CD14-positive monocyte (primary cell): Measurements from ENCODE around the gene SIK3. TPM values are rescaled to one million over a fixed set of nuclear protein-coding genes. Genes with fewer than 3 reads are reported as not detected.

Experiments
- DNase-seq, 3 donors: peaks; one replicate each; pipeline ENCODE4 v3.0.0-alpha.2; 2011 to 2022
- H2AFZ ChIP-seq: 2 replicates; pipeline ENCODE4 v1.6.0; 2012; ENCODE audit warnings: mild to moderate bottlenecking, low read depth, low read length, inconsistent platforms; ENCODE audit not compliant: insufficient read depth, poor library complexity, severe bottlenecking
- H3K27ac ChIP-seq, 2 donors: 1 replicate in 1 of 2; 2 replicates in 1 of 2; pipeline ENCODE4 v1.5.1; 2012 to 2013; ENCODE audit warnings: low read length in 2 of 2, control low read depth in 1 of 2, inconsistent platforms in 1 of 2, low read depth in 1 of 2, mild to moderate bottlenecking in 1 of 2
- H3K27me3 ChIP-seq, 2 donors: one replicate each; pipeline versions ENCODE4 v1.6.0 to v1.6.1; 2011 to 2013; ENCODE audit warnings: low read length in 2 of 2; ENCODE audit not compliant: control insufficient read depth in 2 of 2, insufficient read depth in 2 of 2
- H3K36me3 ChIP-seq, 2 donors: replicated peaks in 1 of 2; 1 replicate in 1 of 2; 2 replicates in 1 of 2; pipeline versions ENCODE4 v1.5.1 to v1.6.1; 2012 to 2013; ENCODE audit warnings: low read length in 2 of 2, control low read depth in 1 of 2, inconsistent platforms in 1 of 2, mild to moderate bottlenecking in 1 of 2; ENCODE audit not compliant: insufficient read depth in 2 of 2, control insufficient read depth in 1 of 2
- H3K4me1 ChIP-seq, 2 donors: 1 replicate in 1 of 2; 2 replicates in 1 of 2; pipeline versions ENCODE4 v1.5.1 to v1.6.1; 2012 to 2013; ENCODE audit warnings: low read length in 2 of 2, control low read depth in 1 of 2, inconsistent platforms in 1 of 2, mild to moderate bottlenecking in 1 of 2, moderate library complexity in 1 of 2; ENCODE audit not compliant: insufficient read depth in 2 of 2, control insufficient read depth in 1 of 2
- H3K4me2 ChIP-seq: replicated peaks from 2 replicates; pipeline ENCODE3; 2012; ENCODE audit warnings: low read length, moderate library complexity, mild to moderate bottlenecking; ENCODE audit not compliant: poor library complexity, severe bottlenecking; ENCODE audit errors: extremely low read depth
- H3K4me3 ChIP-seq, 3 experiments: fragments of 200-600 bp in 1 of 3; sonication (generic) in 1 of 3; replicated peaks in 1 of 3; 1 replicate in 2 of 3; 2 replicates in 1 of 3; pipeline ENCODE4 v1.5.1; 2011 to 2013; ENCODE audit warnings: low read length in 3 of 3, mild to moderate bottlenecking in 3 of 3, control low read depth in 2 of 3, low read depth in 2 of 3, inconsistent platforms in 1 of 3, moderate library complexity in 1 of 3
- H3K79me2 ChIP-seq: 2 replicates; pipeline ENCODE4 v1.6.0; 2012; ENCODE audit warnings: mild to moderate bottlenecking, control low read depth, inconsistent platforms, low read length, moderate library complexity; ENCODE audit not compliant: insufficient read depth
- H3K9ac ChIP-seq: 2 replicates; pipeline ENCODE4 v1.6.0; 2017; ENCODE audit warnings: low read length, mild to moderate bottlenecking; ENCODE audit not compliant: insufficient read depth, poor library complexity, severe bottlenecking
- H3K9me3 ChIP-seq, 2 donors: replicated peaks in 1 of 2; 1 replicate in 1 of 2; 2 replicates in 1 of 2; pipeline versions ENCODE4 v1.5.1 to v1.6.1; 2012 to 2013; ENCODE audit warnings: low read length in 2 of 2, control low read depth in 1 of 2; ENCODE audit not compliant: control insufficient read depth in 1 of 2, insufficient read depth in 1 of 2
- H4K20me1 ChIP-seq: 2 replicates; pipeline ENCODE4 v1.6.0; 2012; ENCODE audit warnings: mild to moderate bottlenecking, low read length, control low read depth, moderate library complexity; ENCODE audit not compliant: insufficient read depth
- H3K27ac Mint-ChIP-seq, 7 donors: one replicate each; pipeline ENCODE4 v1.8.0; 2020; ENCODE audit warnings: mild to moderate bottlenecking in 7 of 7, mixed read lengths in 7 of 7, moderate library complexity in 6 of 7, inconsistent platforms in 2 of 7
- H3K27me3 Mint-ChIP-seq, 3 donors: one replicate each; pipeline ENCODE4 v1.8.0; 2021 to 2022; ENCODE audit warnings: low read depth in 3 of 3, mild to moderate bottlenecking in 3 of 3, mixed read lengths in 3 of 3, moderate library complexity in 3 of 3, inconsistent platforms in 1 of 3
- H3K36me3 Mint-ChIP-seq, 2 donors: one replicate each; pipeline ENCODE4 v1.8.0; 2020; ENCODE audit warnings: mixed read lengths in 2 of 2, inconsistent platforms in 1 of 2, mild to moderate bottlenecking in 1 of 2
- H3K4me1 Mint-ChIP-seq: one replicate; pipeline ENCODE4 v1.8.0; 2020; ENCODE audit warnings: mild to moderate bottlenecking, mixed read lengths
- H3K4me3 Mint-ChIP-seq, 2 donors: one replicate each; pipeline ENCODE4 v1.8.0; 2020; ENCODE audit warnings: mild to moderate bottlenecking in 2 of 2, mixed read lengths in 2 of 2, moderate library complexity in 1 of 2
- H3K9me3 Mint-ChIP-seq, 7 donors: one replicate each; pipeline ENCODE4 v1.8.0; 2020 to 2022; ENCODE audit warnings: mixed read lengths in 7 of 7, mild to moderate bottlenecking in 6 of 7, moderate library complexity in 6 of 7, inconsistent platforms in 2 of 7
- WGBS: methylation state at CpG from one replicate; pipeline ENCODE4 v1.1.5; 2013; ENCODE audit warnings: missing lambda C conversion rate; ENCODE audit not compliant: insufficient coverage; 5-methylcytosine and 5-hydroxymethylcytosine counted together
- intact Hi-C, 2 donors: fragments of 100-400 bp; cut with micrococcal nuclease; formaldehyde crosslinking; loops; one replicate each; pipeline versions ENCODE4 v1.15.0 to v1.15.1; 2023
- polyA plus RNA-seq, 3 donors: library from polyadenylated mRNA; depleted of rRNA in 1 of 3; unstranded in 2 of 3; stranded (reverse) in 1 of 3; fragments of 300-500 nt in 2 of 3; fragments of >200 nt in 1 of 3; fragmentation: Illumina TruSeq in 2 of 3; gene quantifications; 1 replicate in 2 of 3; 2 replicates in 1 of 3; pipeline ENCODE4 v1.2.3, GENCODE V29; 2012 to 2021
- TF ChIP-seq, protein P1 (sequence below): fragments of 200-600 bp; IDR thresholded peaks from one replicate; pipeline ENCODE4 v1.8.0; 2022; ENCODE audit warnings: antibody characterized with exemption, mild to moderate bottlenecking

The SIK3 gene
- polyA plus RNA-seq, 3 donors, result 18.3 to 142 (median 20.0) TPM

DNA sequence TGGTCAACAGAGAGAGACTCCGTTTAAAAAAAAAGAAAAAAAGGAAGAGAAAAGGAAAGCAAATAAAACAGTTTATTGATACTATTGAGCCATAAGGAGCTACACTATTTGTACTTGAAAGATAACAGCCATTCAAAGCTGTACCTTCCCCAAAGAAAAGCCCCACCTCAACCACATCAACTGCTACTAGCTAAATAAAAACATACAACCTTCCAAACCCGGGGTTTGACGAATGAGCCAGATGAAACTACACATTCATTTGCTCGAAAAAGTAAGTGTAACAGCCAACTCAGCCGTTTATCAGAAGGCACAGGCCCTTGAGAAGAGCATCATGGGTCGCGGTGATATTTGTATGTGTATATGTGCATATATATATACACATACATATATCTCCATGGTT, 78.4 kb downstream of the SIK3 start:
- DNase-seq, result no peak
- Histone ChIP-seq H3K9me3 (peaks cover 0 to 3% of the 10 kb centered on the region in 2 donors), H3K4me2 (no peak overlapping the region), H3K4me1 (peaks cover 7 to 10% of the 10 kb centered on the region in 2 donors), H3K9ac (no peak overlapping the region), H2AFZ (no peak overlapping the region), H3K27me3 (no peaks in the 10 kb centered on the region), H3K36me3 (peaks cover 0 to 7% of the 10 kb centered on the region in 2 donors), H3K79me2 (peaks cover 96% of the 10 kb centered on the region), H3K27ac (no peak overlapping the region), H3K4me3 (no peak overlapping the region), H4K20me1 (peaks cover 96% of the 10 kb centered on the region)
- intact Hi-C loops, result no loop called here
- no CpG with 5 or more reads among the region's 7 CpGs for WGBS
- TF ChIP-seq, protein P1, sequence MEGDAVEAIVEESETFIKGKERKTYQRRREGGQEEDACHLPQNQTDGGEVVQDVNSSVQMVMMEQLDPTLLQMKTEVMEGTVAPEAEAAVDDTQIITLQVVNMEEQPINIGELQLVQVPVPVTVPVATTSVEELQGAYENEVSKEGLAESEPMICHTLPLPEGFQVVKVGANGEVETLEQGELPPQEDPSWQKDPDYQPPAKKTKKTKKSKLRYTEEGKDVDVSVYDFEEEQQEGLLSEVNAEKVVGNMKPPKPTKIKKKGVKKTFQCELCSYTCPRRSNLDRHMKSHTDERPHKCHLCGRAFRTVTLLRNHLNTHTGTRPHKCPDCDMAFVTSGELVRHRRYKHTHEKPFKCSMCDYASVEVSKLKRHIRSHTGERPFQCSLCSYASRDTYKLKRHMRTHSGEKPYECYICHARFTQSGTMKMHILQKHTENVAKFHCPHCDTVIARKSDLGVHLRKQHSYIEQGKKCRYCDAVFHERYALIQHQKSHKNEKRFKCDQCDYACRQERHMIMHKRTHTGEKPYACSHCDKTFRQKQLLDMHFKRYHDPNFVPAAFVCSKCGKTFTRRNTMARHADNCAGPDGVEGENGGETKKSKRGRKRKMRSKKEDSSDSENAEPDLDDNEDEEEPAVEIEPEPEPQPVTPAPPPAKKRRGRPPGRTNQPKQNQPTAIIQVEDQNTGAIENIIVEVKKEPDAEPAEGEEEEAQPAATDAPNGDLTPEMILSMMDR, result no peak
- Mint-ChIP-seq H3K27ac (peak overlapping the region in 2 of 7 donors; percentile 71 to 83), H3K36me3 (peaks cover 3 to 8% of the 10 kb centered on the region in 2 donors), H3K4me3 (no peak overlapping the region), H3K4me1 (peaks cover 47% of the 10 kb centered on the region), H3K9me3 (peaks cover 2 to 7% (median 2%) of the 10 kb centered on the region in 7 donors), H3K27me3 (no peaks in the 10 kb centered on the region)

GRCh38 chr11:117017456-117017855, 80.8 kb downstream of the SIK3 start:
- no peak overlapping the region for H2AFZ ChIP-seq
- H4K20me1 ChIP-seq, result peaks cover 96% of the 10 kb centered on the region
- H3K9ac ChIP-seq, result no peak overlapping the region
- peaks cover 0 to 3% of the 10 kb centered on the region in 2 donors for H3K9me3 ChIP-seq
- no peak overlapping the region for H3K4me3 Mint-ChIP-seq
- H3K27me3 ChIP-seq, result no peaks in the 10 kb centered on the region
- no peak overlapping the region for H3K4me2 ChIP-seq
- H3K36me3 ChIP-seq, result peaks cover 0 to 7% of the 10 kb centered on the region in 2 donors
- peaks cover 25% of the 10 kb centered on the region for H3K4me1 Mint-ChIP-seq
- no peaks in the 10 kb centered on the region for H3K27me3 Mint-ChIP-seq
- peaks cover 6 to 10% of the 10 kb centered on the region in 2 donors for H3K36me3 Mint-ChIP-seq
- DNase-seq, result no peak
- intact Hi-C loops, result no loop called here
- peaks cover 96% of the 10 kb centered on the region for H3K79me2 ChIP-seq
- H3K4me1 ChIP-seq, result no peaks in the 10 kb centered on the region
- TF ChIP-seq, protein P1, result no peak
- no peak overlapping the region for H3K4me3 ChIP-seq
- no peak overlapping the region for H3K27ac Mint-ChIP-seq
- WGBS, result no CpG with 5 or more reads among the region's 1 CpG
- peaks cover 2 to 7% (median 2%) of the 10 kb centered on the region in 7 donors for H3K9me3 Mint-ChIP-seq
- no peak overlapping the region for H3K27ac ChIP-seq
